Measurements from ENCODE around the gene CRB3. TPM values are rescaled to one million over a fixed set of nuclear protein-coding genes. Genes with fewer than 3 reads are reported as not detected.

CRB3 gene
- total and polyA plus RNA-seq, 2 donors (not counting 3 experiments of a cell fraction or from before 2014, with no cell fraction given), result not detected

GRCh38 chr19:6495947-6496346, 31.9 kb downstream of the CRB3 start:
- Histone ChIP-seq H3K4me3 (replicated peaks in 1 of 3; ENCODE audit: insufficient read depth in 1 of 3, low read depth in 1 of 3, low read length in 3 of 3) (no peak overlapping the region), H3K27me3 (ENCODE audit: control insufficient read depth in 2 of 2, insufficient read depth in 2 of 2, low read length in 2 of 2) (peaks cover 5 to 6% of the 10 kb centered on the region in 2 experiments), H3K4me2 (ENCODE audit: insufficient read depth, low read length) (no peak overlapping the region), H3K79me2 (ENCODE audit: control insufficient read depth, insufficient read depth, low read length) (no peaks in the 10 kb centered on the region), H3K9me1 (replicated peaks; ENCODE audit: control insufficient read depth, extremely low read depth, insufficient read depth, low read length) (no peaks in the 10 kb centered on the region), H3K36me3 (ENCODE audit: control insufficient read depth in 2 of 2, extremely low read depth in 1 of 2, insufficient read depth in 2 of 2, low read length in 2 of 2) (no peaks in the 10 kb centered on the region), H3K9me3 (replicated peaks; ENCODE audit: control insufficient read depth, insufficient read depth, low read length) (no peaks in the 10 kb centered on the region), H3K4me1 (ENCODE audit: control insufficient read depth, extremely low read depth, insufficient read depth, low read length) (no peaks in the 10 kb centered on the region), H3K9ac (replicated peaks; ENCODE audit: extremely low read depth, insufficient read depth, low read length) (no peak overlapping the region), H2AFZ (ENCODE audit: low read depth, low read length) (no peak overlapping the region), H4K20me1 (replicated peaks; ENCODE audit: control insufficient read depth, extremely low read depth, insufficient read depth, low read length) (no peaks in the 10 kb centered on the region), H3K27ac (ENCODE audit: insufficient read depth, low read depth, low read length) (no peak overlapping the region)
- dilution Hi-C loops (cut with MboI; ENCODE audit: extremely low pct_ligation_motif_present, low sequenced_read_pairs), result no loop called here
- FAIRE-seq (no peak), DNase-seq (ENCODE audit: low read depth, low spot score) (no peak)
- ChIA-PET POLR2A (no interaction called here), CTCF (no interaction called here)
- intact Hi-C loops (cut with micrococcal nuclease), result no loop called here
- BruUV-seq (replicated peaks), result no TSS peak
- no peak for TF ChIP-seq JUN (IDR thresholded peaks at IDR 0.05; ENCODE audit: borderline replicate concordance, insufficient read depth, insufficient read length, low read depth)

- H4K20me1 ChIP-seq (replicated peaks; ENCODE audit: control insufficient read depth, extremely low read depth, insufficient read depth, low read length), result no peaks in the 10 kb centered on the region
- TF ChIP-seq CTCF (IDR thresholded peaks at IDR 0.05; ENCODE audit: extremely low read depth in 1 of 2, insufficient read depth in 1 of 2, low read depth in 1 of 2, low read length in 2 of 2), result no peak
- no peak for TF ChIP-seq MAX (IDR thresholded peaks at IDR 0.05; ENCODE audit: insufficient read depth, insufficient read length)
- no peak for TF ChIP-seq MYC (IDR thresholded peaks at IDR 0.05; ENCODE audit: low read depth, low read length)
- TF ChIP-seq POLR2AphosphoS5 (IDR thresholded peaks at IDR 0.05; ENCODE audit: insufficient read depth, low read depth, low read length), result no peak
- no peak for TF ChIP-seq EZH2 (IDR thresholded peaks at IDR 0.05; ENCODE audit: borderline replicate concordance, low read depth, low read length, severe bottlenecking)
- no peak for TF ChIP-seq GATA2 (IDR thresholded peaks at IDR 0.05; ENCODE audit: insufficient read depth, insufficient read length, low read depth, low read length)
- no peak for TF ChIP-seq FOS (IDR thresholded peaks at IDR 0.05; ENCODE audit: borderline replicate concordance, insufficient read depth, low read length)
- no peak for TF ChIP-seq POLR2A (IDR thresholded peaks at IDR 0.05; ENCODE audit: low read depth, low read length)
- TF ChIP-seq JUN (IDR thresholded peaks at IDR 0.05; ENCODE audit: borderline replicate concordance, insufficient read depth, insufficient read length, low read depth), result no peak
- dilution Hi-C loops (cut with MboI; ENCODE audit: extremely low pct_ligation_motif_present, low sequenced_read_pairs), result no loop called here
- no peaks in the 10 kb centered on the region for H3K9me1 ChIP-seq (replicated peaks; ENCODE audit: control insufficient read depth, extremely low read depth, insufficient read depth, low read length)
- H3K36me3 ChIP-seq (ENCODE audit: control insufficient read depth in 2 of 2, extremely low read depth in 1 of 2, insufficient read depth in 2 of 2, low read length in 2 of 2), result no peaks in the 10 kb centered on the region
- H3K27me3 ChIP-seq (ENCODE audit: control insufficient read depth in 2 of 2, insufficient read depth in 2 of 2, low read length in 2 of 2), result peaks cover 16 to 24% of the 10 kb centered on the region in 2 experiments
- CTCF ChIA-PET, result interaction anchor here (1.0 to 2.1 kb wide), 2 partner anchors 16 to 135 kb away, joined by 3 to 7 read pairs; partner anchors contain the start of gene DENND1C
- H3K4me3 ChIP-seq (replicated peaks in 1 of 3; ENCODE audit: insufficient read depth in 1 of 3, low read depth in 1 of 3, low read length in 3 of 3), result no peak overlapping the region
- no peak overlapping the region for H2AFZ ChIP-seq (ENCODE audit: low read depth, low read length)
- H3K4me2 ChIP-seq (ENCODE audit: insufficient read depth, low read length), result no peak overlapping the region
- H3K79me2 ChIP-seq (ENCODE audit: control insufficient read depth, insufficient read depth, low read length), result no peaks in the 10 kb centered on the region
- no TSS peak for BruUV-seq (replicated peaks)
- no peaks in the 10 kb centered on the region for H3K9me3 ChIP-seq (replicated peaks; ENCODE audit: control insufficient read depth, insufficient read depth, low read length)
- no peak overlapping the region for H3K27ac ChIP-seq (ENCODE audit: insufficient read depth, low read depth, low read length)
- no peaks in the 10 kb centered on the region for H3K4me1 ChIP-seq (ENCODE audit: control insufficient read depth, extremely low read depth, insufficient read depth, low read length)
- no peak overlapping the region for H3K9ac ChIP-seq (replicated peaks; ENCODE audit: extremely low read depth, insufficient read depth, low read length)
- DNase-seq (ENCODE audit: low read depth, low spot score), result no peak
- POLR2A ChIA-PET, result no interaction called here
- intact Hi-C loops (cut with micrococcal nuclease), result no loop called here
- no peak for FAIRE-seq
Observed at GRCh38 chr19:6498294-6499036, 34.4 kb downstream of the CRB3 start.

Data from endothelial cell of umbilical vein (primary cell).